HepG2 (cell line): ENCODE measurements around the gene RICTOR. TPM values are rescaled to one million over a fixed set of nuclear protein-coding genes. Genes with fewer than 3 reads are reported as not detected.

Source experiments
- ATAC-seq: fragments of 200-7000 bp; cut with Tn5 transposase; 3 replicates; pipeline ENCODE4 v1.9.1; 2020; ENCODE audit warnings: mild to moderate bottlenecking, moderate library complexity
- BruUV-seq: library from RNA; stranded (reverse); fragments of 400-500 nt; replicated peaks from 2 replicates; lab custom pipeline; 2021; lab: Mats Ljungman, UMichigan
- CTCF ChIA-PET: fragments of 300-600 bp; formaldehyde crosslinking; extraction: SDS; loops from one replicate; lab custom pipeline; 2021; ENCODE audit warnings: low total read pairs, inconsistent platforms, low intra/inter-chr PET ratio; lab: Yijun Ruan, JAX
- POLR2A ChIA-PET: fragments of 350-600 bp; sonication (Branson Sonifier 250); formaldehyde crosslinking; loops from one replicate; lab custom pipeline; 2020; ENCODE audit warnings: antibody characterized with exemption, inconsistent platforms; lab: Yijun Ruan, JAX
- DNase-seq: peaks from one replicate; pipeline ENCODE4 v3.0.0-alpha.2; 2015; ENCODE audit warnings: low spot score
- FAIRE-seq: peaks from 3 replicates; lab custom pipeline; 2011; peaks lifted over from hg19 to GRCh38; lab: Jason Lieb, UNC
- H2AFZ ChIP-seq: one replicate; pipeline ENCODE4 v1.6.1; 2011; ENCODE audit warnings: low read length, inconsistent platforms
- H3K27ac ChIP-seq: fragments of 300-600 bp; 3 replicates; pipeline ENCODE4 v1.8.0; 2011; ENCODE audit warnings: mixed run types, mild to moderate bottlenecking, mixed read lengths, low read length, inconsistent platforms; ENCODE audit not compliant: insufficient read depth; ENCODE audit errors: extremely low read length
- H3K27me3 ChIP-seq, 2 experiments: fragments of 200-600 bp in 1 of 2; 2 replicates in 1 of 2; 3 replicates in 1 of 2; pipeline versions ENCODE4 v1.6.0 to v1.8.0; 2011; ENCODE audit warnings: low read length in 2 of 2, mild to moderate bottlenecking in 2 of 2, moderate library complexity in 2 of 2, inconsistent platforms in 1 of 2; ENCODE audit not compliant: insufficient read depth in 2 of 2, control insufficient read depth in 1 of 2
- H3K36me3 ChIP-seq, 2 experiments: fragments of 200-600 bp in 1 of 2; replicated peaks in 1 of 2; 2 replicates in 1 of 2; 3 replicates in 1 of 2; pipeline versions ENCODE4 v1.5.1 to v1.8.0; 2011; ENCODE audit warnings: low read length in 2 of 2, inconsistent platforms in 1 of 2; ENCODE audit not compliant: insufficient read depth in 2 of 2, control insufficient read depth in 1 of 2
- H3K4me1 ChIP-seq: 2 replicates; pipeline ENCODE4 v1.5.1; 2012; ENCODE audit warnings: low read length, inconsistent platforms; ENCODE audit not compliant: insufficient read depth
- H3K4me2 ChIP-seq: 2 replicates; pipeline ENCODE4 v1.6.0; 2011; ENCODE audit warnings: low read depth, low read length, inconsistent platforms
- H3K4me3 ChIP-seq, 3 experiments: fragments of 200-600 bp in 1 of 3; sonication (generic), shearing (Covaris generic) in 1 of 3; replicated peaks in 1 of 3; 2 replicates each; pipeline ENCODE4 v1.5.1; 2011 to 2016; ENCODE audit warnings: low read length in 3 of 3, inconsistent platforms in 2 of 3, low read depth in 2 of 3, mild to moderate bottlenecking in 2 of 3, control low read depth in 1 of 3, mixed read lengths in 1 of 3; ENCODE audit not compliant: insufficient read depth in 1 of 3
- H3K79me2 ChIP-seq: one replicate; pipeline ENCODE4 v1.6.1; 2011; ENCODE audit warnings: low read length, inconsistent platforms; ENCODE audit not compliant: insufficient read depth
- H3K9ac ChIP-seq: 2 replicates; pipeline ENCODE4 v1.6.0; 2011; ENCODE audit warnings: mild to moderate bottlenecking, low read depth, low read length, inconsistent platforms; ENCODE audit not compliant: insufficient read depth
- H3K9me3 ChIP-seq: 2 replicates; pipeline ENCODE4 v1.5.1; 2012; ENCODE audit warnings: mild to moderate bottlenecking, low read length
- H4K20me1 ChIP-seq: 2 replicates; pipeline ENCODE4 v1.6.0; 2011; ENCODE audit warnings: inconsistent platforms, mild to moderate bottlenecking, low read length, moderate library complexity; ENCODE audit not compliant: insufficient read depth
- ARNT2 ChIP-seq: sonication (generic); formaldehyde crosslinking; IDR thresholded peaks from 2 replicates; pipeline ENCODE4 v1.8.0; 2022; ENCODE audit warnings: mild to moderate bottlenecking, low read depth, missing genetic modification reagents, moderate library complexity
- BORCS8-MEF2B ChIP-seq: sonication (generic); formaldehyde crosslinking; IDR thresholded peaks from 2 replicates; pipeline ENCODE4 v1.8.0; 2022; ENCODE audit warnings: mild to moderate bottlenecking, missing genetic modification reagents
- ETS1 ChIP-seq: sonication (generic); formaldehyde crosslinking; IDR thresholded peaks from 2 replicates; pipeline ENCODE4 v1.4.0; 2020; ENCODE audit warnings: missing genetic modification reagents
- HES4 ChIP-seq: sonication (generic); formaldehyde crosslinking; IDR thresholded peaks from 2 replicates; pipeline ENCODE4 v1.9.0; 2021; ENCODE audit warnings: mild to moderate bottlenecking, missing genetic modification reagents, borderline replicate concordance
- HMG20B ChIP-seq: conservative IDR thresholded peaks from 2 replicates; pipeline ENCODE4 v1.6.1; 2016; ENCODE audit warnings: missing genetic modification reagents, missing compliant biosample characterization
- HNRNPK ChIP-seq: fragments of 200-400 bp; formaldehyde crosslinking; IDR thresholded peaks from 2 replicates; pipeline ENCODE4 v1.6.1; 2018; ENCODE audit warnings: low read length, low read depth, moderate library complexity, mild to moderate bottlenecking; ENCODE audit not compliant: poor library complexity, severe bottlenecking
- HNRNPUL1 ChIP-seq: fragments of 200-400 bp; formaldehyde crosslinking; IDR thresholded peaks from 2 replicates; pipeline ENCODE4 v1.6.1; 2017; ENCODE audit warnings: low read depth, mild to moderate bottlenecking, low read length, moderate library complexity
- IRF1 ChIP-seq: sonication (generic); formaldehyde crosslinking; IDR thresholded peaks from 2 replicates; pipeline ENCODE4 v1.4.0; 2020; ENCODE audit warnings: low read depth, mild to moderate bottlenecking, missing genetic modification reagents
- KDM5A ChIP-seq: fragments of 200-600 bp; sonication (generic); IDR thresholded peaks from 2 replicates; pipeline ENCODE4 v1.7.0; 2018; ENCODE audit warnings: antibody characterized with exemption, mild to moderate bottlenecking, low read length, borderline replicate concordance
- NFE2L2 ChIP-seq: fragments of 150-350 bp; IDR thresholded peaks from 2 replicates; pipeline ENCODE4 v1.6.1; 2014; ENCODE audit warnings: low read length
- NR2C2 ChIP-seq: sonication (generic); formaldehyde crosslinking; IDR thresholded peaks from 2 replicates; pipeline ENCODE4 v1.4.0; 2020; ENCODE audit warnings: missing genetic modification reagents, mild to moderate bottlenecking, moderate library complexity, borderline replicate concordance
- RELA ChIP-seq: sonication (generic); formaldehyde crosslinking; IDR thresholded peaks from 2 replicates; pipeline ENCODE4 v1.4.0; 2020; ENCODE audit warnings: missing genetic modification reagents
- ZFP1 ChIP-seq: IDR thresholded peaks from 2 replicates; pipeline ENCODE4 v1.6.1; 2016
- ZKSCAN8 ChIP-seq: IDR thresholded peaks from 2 replicates; pipeline ENCODE4 v1.6.1; 2016; ENCODE audit warnings: borderline replicate concordance, missing genetic modification reagents, missing compliant biosample characterization
- ZNF251 ChIP-seq: sonication (generic); formaldehyde crosslinking; IDR thresholded peaks from 2 replicates; pipeline ENCODE4 v1.9.0; 2021; ENCODE audit warnings: mild to moderate bottlenecking, missing genetic modification reagents
- ZNF660 ChIP-seq: sonication (generic); formaldehyde crosslinking; IDR thresholded peaks from 2 replicates; pipeline ENCODE4 v1.5.1; 2020; ENCODE audit warnings: mild to moderate bottlenecking, low read depth, missing genetic modification reagents, borderline replicate concordance
- ZNF850 ChIP-seq: sonication (generic); formaldehyde crosslinking; conservative IDR thresholded peaks from 2 replicates; pipeline ENCODE4 v1.9.0; 2021; ENCODE audit warnings: mild to moderate bottlenecking, missing genetic modification reagents
- ZNF891 ChIP-seq: sonication (generic); formaldehyde crosslinking; IDR thresholded peaks from 2 replicates; pipeline ENCODE4 v1.5.0; 2020; ENCODE audit warnings: mild to moderate bottlenecking, missing genetic modification reagents
- WGBS: methylation state at CpG from one replicate; pipeline ENCODE4 v1.1.6; 2017; ENCODE audit warnings: low lambda C conversion rate; 5-methylcytosine and 5-hydroxymethylcytosine counted together
- in situ Hi-C: cut with HindIII; loops from 2 replicates; pipeline ENCODE4 v1.10.0; 2017; ENCODE audit warnings: low pct_unique_long_range_greater_than_20kb; ENCODE audit not compliant: extremely low pct_ligation_motif_present
- intact Hi-C: fragments of 100-400 bp; cut with micrococcal nuclease; formaldehyde crosslinking; loops from one replicate; pipeline ENCODE4 v1.10.0; 2022; ENCODE audit not compliant: unreplicated experiment
- polyA plus RNA-seq, 8 experiments: library from polyadenylated mRNA; depleted of rRNA in 3 of 8; stranded (reverse) in 7 of 8; unstranded in 1 of 8; fragments of >200 nt; fragmentation: Illumina TruSeq in 4 of 8; extraction: Trizol in 4 of 8; gene quantifications; 2 replicates each; pipeline versions ENCODE4 v1.2.1 to v1.2.3, GENCODE V29; 2011 to 2016; ENCODE audit warnings: low read depth in 4 of 8, missing spikeins in 1 of 8, mixed read lengths in 1 of 8; ENCODE audit not compliant: insufficient read depth in 1 of 8
- total RNA-seq, 5 experiments: library from RNA; depleted of rRNA; stranded (reverse); fragments of >200 nt; fragmentation: Illumina TruSeq; extraction: Trizol; gene quantifications; 2 replicates each; pipeline ENCODE4 v1.2.3, GENCODE V29; 2016; ENCODE audit warnings: low read depth in 1 of 5

RICTOR gene
- total and polyA plus RNA-seq, 2 of the 13 experiments (the other 11 are each of a cell fraction or from before 2014, with no cell fraction given) = 10.7 to 15.4 TPM

GRCh38 chr5:38940230-38940858 is 133.9 kb downstream of the RICTOR start:
- no peak overlapping the region for H3K4me2 ChIP-seq
- no peak for FAIRE-seq
- CTCF ChIA-PET = no interaction called here
- BruUV-seq = no TSS peak
- H3K9ac ChIP-seq = no peak overlapping the region
- 72% methylated on average over 2 of the region's 2 CpGs for WGBS
- H3K36me3 ChIP-seq = peaks cover 5 to 25% of the 10 kb centered on the region in 2 experiments; a peak in 3 of 5 replicates
- no peaks in the 10 kb centered on the region for H3K4me1 ChIP-seq
- TF ChIP-seq RELA (CRISPR knock-in tag) = no peak
- no peak for TF ChIP-seq ZNF891 (CRISPR knock-in tag)
- no peak for TF ChIP-seq HNRNPUL1
- peak; percentile 23 for TF ChIP-seq HNRNPK
- TF ChIP-seq HES4 (CRISPR knock-in tag) = no peak
- TF ChIP-seq, all 625 proteins: peak for 1
- Histone ChIP-seq H2AFZ (no peak overlapping the region), H3K4me3 (no peak overlapping the region), H4K20me1 (no peaks in the 10 kb centered on the region), H3K79me2 (no peaks in the 10 kb centered on the region), H3K9me3 (no peaks in the 10 kb centered on the region), H3K27me3 (no peaks in the 10 kb centered on the region), H3K27ac (no peak overlapping the region)
- POLR2A ChIA-PET = no interaction called here
- in situ Hi-C loops (no loop called here), intact Hi-C loops (no loop called here)
- DNase-seq (no peak), ATAC-seq (no peak)

- Histone ChIP-seq H3K36me3 (peaks cover 3 to 16% of the 10 kb centered on the region in 2 experiments; a peak in 3 of 5 replicates), H3K9me3 (no peaks in the 10 kb centered on the region), H4K20me1 (no peaks in the 10 kb centered on the region), H3K9ac (no peak overlapping the region), H3K27me3 (no peaks in the 10 kb centered on the region), H3K79me2 (no peaks in the 10 kb centered on the region), H3K4me1 (no peaks in the 10 kb centered on the region), H3K4me2 (no peak overlapping the region), H3K4me3 (no peak overlapping the region), H2AFZ (no peak overlapping the region), H3K27ac (no peak overlapping the region)
- CTCF ChIA-PET = no interaction called here
- intact Hi-C loops (no loop called here), in situ Hi-C loops (no loop called here)
- ATAC-seq (no peak), FAIRE-seq (no peak), DNase-seq (no peak)
- no TSS peak for BruUV-seq
- 90% methylated on average over 1 of the region's 1 CpG for WGBS
- POLR2A ChIA-PET = no interaction called here
- TF ChIP-seq BORCS8-MEF2B (CRISPR knock-in tag) = no peak
- TF ChIP-seq ARNT2 = no peak
- TF ChIP-seq KDM5A = no peak
- no peak for TF ChIP-seq ETS1 (CRISPR knock-in tag)
- TF ChIP-seq IRF1 (CRISPR knock-in tag) = no peak
- TF ChIP-seq HMG20B (CRISPR knock-in tag) = no peak
- no peak for TF ChIP-seq ZNF660
- TF ChIP-seq NR2C2 = no peak
- no peak for TF ChIP-seq ZKSCAN8 (CRISPR knock-in tag)
- TF ChIP-seq ZNF850 (CRISPR knock-in tag) = no peak
- TF ChIP-seq ZNF251 = no peak
- no peak for TF ChIP-seq ZFP1 (CRISPR knock-in tag)
- no peak for TF ChIP-seq ZNF891 (CRISPR knock-in tag)
- TF ChIP-seq NFE2L2 = no peak
These were observed 135.2 kb downstream of the RICTOR start for GRCh38 chr5:38938973-38939372.
